OCI-LY7 (cell line): ENCODE data around the gene THUMPD3. TPM values are rescaled to one million over a fixed set of nuclear protein-coding genes. Genes with fewer than 3 reads are reported as not detected.

Experiments
- BruUV-seq: library from RNA; stranded (reverse); fragments of 400-500 nt; replicated peaks from 2 replicates; lab custom pipeline; 2021; lab: Mats Ljungman, UMichigan
- CTCF ChIA-PET: fragments of 300-600 bp; sonication (Branson Sonifier 250); formaldehyde crosslinking; loops from one replicate; lab custom pipeline; 2022; ENCODE audit warnings: antibody characterized with exemption; ENCODE audit not compliant: unreplicated experiment; lab: Charles Lee
- POLR2A ChIA-PET: fragments of 300-600 bp; sonication (Branson Sonifier 250); formaldehyde crosslinking; loops from one replicate; lab custom pipeline; 2022; ENCODE audit warnings: antibody characterized with exemption; lab: Charles Lee
- DNase-seq: peaks from one replicate; pipeline ENCODE4 v3.0.0-alpha.2; 2015; ENCODE audit warnings: low spot score
- H2AFZ ChIP-seq: fragments of 200-600 bp; sonication (generic), shearing (Covaris generic); 2 replicates; pipeline ENCODE4 v1.6.1; 2014; ENCODE audit warnings: mild to moderate bottlenecking, antibody characterized with exemption, low read length, moderate library complexity
- H3K27ac ChIP-seq: fragments of 200-600 bp; sonication (generic); 2 replicates; pipeline ENCODE4 v1.5.1; 2014; ENCODE audit warnings: mixed run types, low read depth, mild to moderate bottlenecking, moderate library complexity, low read length, inconsistent platforms; ENCODE audit not compliant: poor library complexity, severe bottlenecking
- H3K36me3 ChIP-seq: fragments of 200-600 bp; sonication (generic); 2 replicates; pipeline ENCODE4 v1.6.1; 2014; ENCODE audit warnings: mild to moderate bottlenecking, antibody characterized with exemption, low read length, moderate library complexity, mixed read lengths; ENCODE audit not compliant: insufficient read depth
- H3K4me1 ChIP-seq: fragments of 200-600 bp; sonication (generic); 2 replicates; pipeline ENCODE4 v1.5.1; 2014; ENCODE audit warnings: mild to moderate bottlenecking, low read length; ENCODE audit not compliant: insufficient read depth, poor library complexity, severe bottlenecking
- H3K4me2 ChIP-seq: fragments of 200-600 bp; sonication (generic); 2 replicates; pipeline ENCODE4 v1.6.1; 2014; ENCODE audit warnings: mild to moderate bottlenecking, low read length
- H3K4me3 ChIP-seq: fragments of 200-600 bp; sonication (generic); 2 replicates; pipeline ENCODE4 v1.5.1; 2014; ENCODE audit warnings: mild to moderate bottlenecking, low read depth, low read length; ENCODE audit not compliant: poor library complexity, severe bottlenecking
- H3K79me2 ChIP-seq: fragments of 200-600 bp; sonication (generic); 2 replicates; pipeline ENCODE4 v1.6.1; 2016; ENCODE audit warnings: low read depth, mild to moderate bottlenecking, low read length, moderate library complexity, mixed read lengths; ENCODE audit not compliant: insufficient read depth
- H3K9me2 ChIP-seq: fragments of 200-600 bp; sonication (generic); 2 replicates; pipeline ENCODE4 v1.6.1; 2016; ENCODE audit warnings: mild to moderate bottlenecking, low read length, mixed read lengths; ENCODE audit not compliant: insufficient read depth
- H3K9me3 ChIP-seq: fragments of 200-600 bp; sonication (generic); 2 replicates; pipeline ENCODE4 v1.6.1; 2014; ENCODE audit warnings: mild to moderate bottlenecking, mixed run types, low read length, mixed read lengths
- H4K20me1 ChIP-seq: fragments of 200-600 bp; sonication (generic); 2 replicates; pipeline ENCODE4 v1.6.1; 2014; ENCODE audit warnings: mild to moderate bottlenecking, antibody characterized with exemption, low read length, moderate library complexity, mixed read lengths; ENCODE audit not compliant: insufficient read depth
- CTCF ChIP-seq: fragments of 200-600 bp; sonication (generic); conservative IDR thresholded peaks from 2 replicates; pipeline ENCODE4 v1.5.1; 2014; ENCODE audit warnings: mild to moderate bottlenecking, antibody characterized with exemption, low read length, moderate library complexity, mixed read lengths
- EZH2phosphoT487 ChIP-seq: fragments of 200-600 bp; sonication (generic); IDR thresholded peaks from 2 replicates; pipeline ENCODE4 v1.6.1; 2018; ENCODE audit warnings: low read depth, borderline replicate concordance, mild to moderate bottlenecking, mixed run types, antibody characterized with exemption, low read length, moderate library complexity, mixed read lengths
- intact Hi-C: fragments of 100-400 bp; cut with micrococcal nuclease; formaldehyde crosslinking; loops from one replicate; pipeline ENCODE4 v1.10.0; 2022; ENCODE audit not compliant: unreplicated experiment
- total RNA-seq, 2 experiments: library from RNA; depleted of rRNA in 1 of 2; stranded (reverse); fragments of >200 nt in 1 of 2; shearing (Covaris generic) in 1 of 2; gene quantifications; 2 replicates each; pipeline ENCODE4 v1.2.3, GENCODE V29; 2014 to 2022

Gene THUMPD3
- total RNA-seq, 2 experiments from 2014 or later, result 12.4 to 58.8 TPM

- Histone ChIP-seq H2AFZ (no peak overlapping the region), H3K4me2 (no peak overlapping the region), H3K9me3 (no peaks in the 10 kb centered on the region), H3K4me3 (no peak overlapping the region), H3K9me2 (no peaks in the 10 kb centered on the region), H3K79me2 (no peaks in the 10 kb centered on the region), H3K36me3 (no peaks in the 10 kb centered on the region), H3K27ac (no peak overlapping the region), H4K20me1 (no peaks in the 10 kb centered on the region), H3K4me1 (no peaks in the 10 kb centered on the region)
- ChIA-PET CTCF (no interaction called here), POLR2A (no interaction called here)
- intact Hi-C loops, result no loop called here
- TF ChIP-seq EZH2phosphoT487 (no peak), CTCF (no peak)
- no TSS peak for BruUV-seq
- no peak for DNase-seq
Observed at GRCh38 chr3:9316881-9317361, 45.9 kb upstream of the THUMPD3 start.

DNA sequence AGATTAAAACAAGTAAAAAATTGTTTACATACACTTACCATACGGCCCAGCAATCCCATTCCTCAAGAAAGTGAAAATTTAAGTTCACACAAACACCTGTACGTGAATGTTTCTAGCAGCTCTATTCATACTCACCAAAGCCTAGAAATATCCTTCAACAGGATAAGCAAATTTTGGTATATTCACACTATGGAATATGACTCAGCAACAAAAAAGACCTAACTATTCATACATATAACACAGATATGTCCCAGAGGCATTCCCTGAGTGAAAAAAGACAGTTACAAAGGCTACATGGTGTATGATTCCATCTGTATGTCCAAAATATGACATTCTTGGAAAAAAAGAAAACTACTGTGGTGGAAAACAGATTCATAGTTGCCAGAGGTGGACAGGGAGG lies 40.1 kb upstream of the THUMPD3 start:
- no TSS peak for BruUV-seq
- H3K4me2 ChIP-seq, result no peak overlapping the region
- H3K4me3 ChIP-seq, result no peak overlapping the region
- POLR2A ChIA-PET, result no interaction called here
- peaks cover 8% of the 10 kb centered on the region for H3K9me3 ChIP-seq
- H3K36me3 ChIP-seq, result no peaks in the 10 kb centered on the region
- TF ChIP-seq CTCF (no peak), EZH2phosphoT487 (no peak)
- no peak overlapping the region for H2AFZ ChIP-seq
- no peaks in the 10 kb centered on the region for H3K79me2 ChIP-seq
- no peaks in the 10 kb centered on the region for H4K20me1 ChIP-seq
- no peak for DNase-seq
- H3K27ac ChIP-seq, result no peak overlapping the region
- H3K4me1 ChIP-seq, result no peaks in the 10 kb centered on the region
- intact Hi-C loops, result no loop called here
- H3K9me2 ChIP-seq, result no peaks in the 10 kb centered on the region
- CTCF ChIA-PET, result no interaction called here

DNA sequence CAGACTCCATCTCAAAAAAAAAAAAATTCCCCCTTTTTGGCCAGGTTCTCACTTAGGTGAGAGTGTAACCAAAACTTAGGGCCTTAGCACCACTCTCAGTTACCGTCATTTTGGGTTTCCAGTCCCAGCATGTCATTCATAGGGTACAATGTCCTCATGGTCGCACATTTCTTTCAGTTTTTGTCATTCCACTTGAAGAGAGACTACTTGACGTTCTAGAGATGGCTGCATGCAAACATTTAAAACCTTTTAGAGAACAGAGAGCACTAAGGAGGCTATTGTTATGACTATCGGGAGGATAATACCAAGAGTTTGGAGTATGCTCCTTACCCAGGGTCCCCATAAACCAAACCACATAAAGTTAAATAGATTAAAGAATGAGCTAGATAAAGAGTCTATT lies 37.9 kb upstream of the THUMPD3 start:
- no peak overlapping the region for H2AFZ ChIP-seq
- no TSS peak for BruUV-seq

More for the DNA sequence above, 37.9 kb upstream of the THUMPD3 start:
- H3K79me2 ChIP-seq, result no peaks in the 10 kb centered on the region
- no peak for TF ChIP-seq EZH2phosphoT487
- no peak for TF ChIP-seq CTCF
- no peak overlapping the region for H3K4me2 ChIP-seq
- H3K9me2 ChIP-seq, result no peaks in the 10 kb centered on the region
- ChIA-PET POLR2A (no interaction called here), CTCF (no interaction called here)
- no peak overlapping the region for H3K4me3 ChIP-seq
- H3K27ac ChIP-seq, result no peak overlapping the region
- H4K20me1 ChIP-seq, result no peaks in the 10 kb centered on the region
- H3K9me3 ChIP-seq, result peaks cover 12% of the 10 kb centered on the region
- H3K4me1 ChIP-seq, result no peaks in the 10 kb centered on the region
- no peaks in the 10 kb centered on the region for H3K36me3 ChIP-seq
- DNase-seq, result no peak
- intact Hi-C loops, result no loop called here
